MM.1S (cell line): ENCODE data around the gene PLN.

Source experiments
- DNase-seq: peaks from one replicate; pipeline ENCODE4 v3.0.0-alpha.2; 2015
- H2AFZ ChIP-seq: fragments of 300-600 bp; sonication (generic); 2 replicates; pipeline ENCODE4 v1.6.0; 2016; ENCODE audit warnings: antibody characterized with exemption, low read length
- H3F3A ChIP-seq: fragments of 300-600 bp; sonication (generic); 2 replicates; pipeline ENCODE4 v1.6.1; 2016; ENCODE audit warnings: mild to moderate bottlenecking, antibody characterized with exemption, low read length, moderate library complexity, mixed read lengths; ENCODE audit not compliant: insufficient read depth
- H3K27ac ChIP-seq: fragments of 300-600 bp; sonication (generic); 2 replicates; pipeline ENCODE4 v1.5.1; 2016; ENCODE audit warnings: mild to moderate bottlenecking, low read length
- H3K27me3 ChIP-seq: fragments of 300-600 bp; sonication (generic); replicated peaks from 2 replicates; pipeline ENCODE4 v1.6.0; 2016; ENCODE audit warnings: low read length; ENCODE audit not compliant: insufficient read depth
- H3K36me3 ChIP-seq: fragments of 300-600 bp; sonication (generic); replicated peaks from 2 replicates; pipeline ENCODE4 v1.6.1; 2016; ENCODE audit warnings: mild to moderate bottlenecking, low read length, mixed read lengths; ENCODE audit not compliant: insufficient read depth
- H3K4me1 ChIP-seq: fragments of 300-600 bp; sonication (generic); 2 replicates; pipeline ENCODE4 v1.6.1; 2016; ENCODE audit warnings: low read length, mixed read lengths
- H3K4me2 ChIP-seq: fragments of 300-600 bp; sonication (generic); 2 replicates; pipeline ENCODE4 v1.6.0; 2016; ENCODE audit warnings: low read depth, low read length
- H3K4me3 ChIP-seq: fragments of 300-600 bp; sonication (generic); 2 replicates; pipeline ENCODE4 v1.5.1; 2016; ENCODE audit warnings: low read length, mixed read lengths
- H3K79me2 ChIP-seq: fragments of 300-600 bp; sonication (generic); 2 replicates; pipeline ENCODE4 v1.6.1; 2016; ENCODE audit warnings: mixed run types, low read length, mixed read lengths
- H3K9ac ChIP-seq: fragments of 300-600 bp; sonication (generic); 2 replicates; pipeline ENCODE4 v1.6.1; 2016; ENCODE audit warnings: low read length, mixed read lengths
- H3K9me2 ChIP-seq: fragments of 300-600 bp; sonication (generic); replicated peaks from 2 replicates; pipeline ENCODE4 v1.6.1; 2016; ENCODE audit warnings: mild to moderate bottlenecking, low read length, mixed read lengths; ENCODE audit not compliant: insufficient read depth
- H3K9me3 ChIP-seq: fragments of 300-600 bp; sonication (generic); replicated peaks from 2 replicates; pipeline ENCODE4 v1.6.1; 2016; ENCODE audit warnings: mild to moderate bottlenecking, low read length, mixed read lengths; ENCODE audit not compliant: insufficient read depth
- H4K20me1 ChIP-seq: fragments of 300-600 bp; sonication (generic); 2 replicates; pipeline ENCODE4 v1.6.1; 2016; ENCODE audit warnings: mild to moderate bottlenecking, low read length, moderate library complexity, mixed read lengths; ENCODE audit not compliant: insufficient read depth
- CTCF ChIP-seq: fragments of 300-600 bp; sonication (generic); IDR thresholded peaks from 2 replicates; pipeline ENCODE4 v1.5.1; 2016; ENCODE audit warnings: antibody characterized with exemption, low read length, mixed read lengths
- EZH2 ChIP-seq: fragments of 300-600 bp; sonication (generic); optimal IDR thresholded peaks from 2 replicates; pipeline ENCODE3; 2017; ENCODE audit warnings: low read depth, mild to moderate bottlenecking, antibody characterized with exemption, low read length, mixed read lengths
- EZH2phosphoT487 ChIP-seq: fragments of 300-600 bp; sonication (generic); IDR thresholded peaks from 2 replicates; pipeline ENCODE4 v1.6.1; 2018; ENCODE audit warnings: antibody characterized with exemption, low read length

The PLN gene

GRCh38 chr6:118596774-118597320, 48.8 kb downstream of the PLN start:
- H3K4me3 ChIP-seq, result no peak overlapping the region
- H3K27ac ChIP-seq, result no peak overlapping the region
- no peaks in the 10 kb centered on the region for H3K9me2 ChIP-seq
- no peak overlapping the region for H3K9ac ChIP-seq
- H3K36me3 ChIP-seq, result no peaks in the 10 kb centered on the region
- H4K20me1 ChIP-seq, result no peaks in the 10 kb centered on the region
- H3K27me3 ChIP-seq, result no peaks in the 10 kb centered on the region
- H3K9me3 ChIP-seq, result no peaks in the 10 kb centered on the region
- H3K4me2 ChIP-seq, result no peak overlapping the region
- no peaks in the 10 kb centered on the region for H3K4me1 ChIP-seq
- TF ChIP-seq EZH2, result no peak
- TF ChIP-seq EZH2phosphoT487, result no peak
- no peak for TF ChIP-seq CTCF
- H3K79me2 ChIP-seq, result no peaks in the 10 kb centered on the region
- no peak for DNase-seq
- no peaks in the 10 kb centered on the region for H3F3A ChIP-seq
- no peak overlapping the region for H2AFZ ChIP-seq

GRCh38 chr6:118597636-118598035, 49.5 kb downstream of the PLN start:
- Histone ChIP-seq H3K4me3 (no peak overlapping the region), H3K9me2 (no peaks in the 10 kb centered on the region), H3K36me3 (no peaks in the 10 kb centered on the region), H2AFZ (no peak overlapping the region), H3F3A (no peaks in the 10 kb centered on the region), H4K20me1 (no peaks in the 10 kb centered on the region), H3K79me2 (no peaks in the 10 kb centered on the region), H3K9ac (no peak overlapping the region), H3K4me2 (no peak overlapping the region), H3K4me1 (no peaks in the 10 kb centered on the region), H3K27ac (no peak overlapping the region), H3K9me3 (no peaks in the 10 kb centered on the region), H3K27me3 (no peaks in the 10 kb centered on the region)
- DNase-seq, result no peak
- TF ChIP-seq EZH2phosphoT487 (no peak), CTCF (no peak), EZH2 (no peak)

- H3K9me3 ChIP-seq, result no peaks in the 10 kb centered on the region
- H3K4me3 ChIP-seq, result no peak overlapping the region
- no peak overlapping the region for H3K9ac ChIP-seq
- H3K4me1 ChIP-seq, result no peaks in the 10 kb centered on the region
- H2AFZ ChIP-seq, result no peak overlapping the region
- DNase-seq, result no peak
- H4K20me1 ChIP-seq, result no peaks in the 10 kb centered on the region
- H3F3A ChIP-seq, result no peaks in the 10 kb centered on the region
- H3K27ac ChIP-seq, result no peak overlapping the region
- no peaks in the 10 kb centered on the region for H3K9me2 ChIP-seq
- no peaks in the 10 kb centered on the region for H3K36me3 ChIP-seq
- no peaks in the 10 kb centered on the region for H3K27me3 ChIP-seq
- no peaks in the 10 kb centered on the region for H3K79me2 ChIP-seq
- no peak for TF ChIP-seq CTCF
- no peak for TF ChIP-seq EZH2
- no peak for TF ChIP-seq EZH2phosphoT487
- no peak overlapping the region for H3K4me2 ChIP-seq
Observed at GRCh38 chr6:118598324-118598723, 50.2 kb downstream of the PLN start.
